Stimulated activated CD4-positive, alpha-beta T cell treated with anti-CD3 and anti-CD28 coated beads, Interleukin-12 subunit alpha, Interleukin-12 subunit beta, amount 100 ng/mL, for 4 hours (primary cell): ENCODE measurements around the gene TP63.
"Not testable (repeated sequence)": the region's sequence is repeated elsewhere in the genome, so short reads cannot be mapped to it uniquely, and the experiment has no call there.

ENCODE experiments used
- DNase-seq: peaks from one replicate; pipeline ENCODE4 v3.0.0-alpha.2; 2020

TP63 gene

GRCh38 chr3:189626286-189626685, 4.9 kb upstream of the TP63 start:
- DNase-seq = no peak

- DNase-seq = no peak
Observed at GRCh38 chr3:189629803-189630455, 1.3 kb upstream of the TP63 start.

- no peak for DNase-seq
Observed at GRCh38 chr3:189630767-189631372, 319 bp upstream of the TP63 start.

- DNase-seq = no peak
Observed at GRCh38 chr3:189631409-189631808, 220 bp downstream of the TP63 start.

- no peak for DNase-seq
Observed at GRCh38 chr3:189632242-189632641, 1.1 kb downstream of the TP63 start.

- no peak for DNase-seq
Observed at GRCh38 chr3:189635339-189635738, 4.2 kb downstream of the TP63 start.

- no peak for DNase-seq
Observed at GRCh38 chr3:189636048-189636447, 4.9 kb downstream of the TP63 start.

GRCh38 chr3:189637750-189638149, 6.6 kb downstream of the TP63 start:
- no peak for DNase-seq

GRCh38 chr3:189638276-189639031, 7.3 kb downstream of the TP63 start:
- no peak for DNase-seq

- DNase-seq = no peak
Observed at GRCh38 chr3:189641776-189642175, 10.6 kb downstream of the TP63 start.

GRCh38 chr3:189646853-189647542, 15.8 kb downstream of the TP63 start:
- DNase-seq = no peak

GRCh38 chr3:189652042-189652441, 20.9 kb downstream of the TP63 start:
- no peak for DNase-seq

GRCh38 chr3:189655617-189656016, 24.4 kb downstream of the TP63 start:
- no peak for DNase-seq

GRCh38 chr3:189659571-189659970, 28.4 kb downstream of the TP63 start:
- no peak for DNase-seq

GRCh38 chr3:189664311-189664710, 33.1 kb downstream of the TP63 start:
- DNase-seq = no peak

GRCh38 chr3:189672346-189672745, 41.2 kb downstream of the TP63 start:
- DNase-seq = not testable (repeated sequence)

- DNase-seq = no peak
Observed at GRCh38 chr3:189673535-189673934, 42.3 kb downstream of the TP63 start.

GRCh38 chr3:189674249-189674913, 43.2 kb downstream of the TP63 start:
- DNase-seq = no peak

- no peak for DNase-seq
Observed at GRCh38 chr3:189677667-189678066, 46.5 kb downstream of the TP63 start.

GRCh38 chr3:189680723-189681122, 49.5 kb downstream of the TP63 start:
- DNase-seq = no peak

- DNase-seq = no peak
Observed at GRCh38 chr3:189683546-189684255, 52.5 kb downstream of the TP63 start.

- no peak for DNase-seq
Observed at GRCh38 chr3:189684317-189684716, 53.1 kb downstream of the TP63 start.
